Karpas-422 (cell line): ENCODE measurements around the gene ITGA4. TPM values are rescaled to one million over a fixed set of nuclear protein-coding genes. Genes with fewer than 3 reads are reported as not detected.

Source experiments
- DNase-seq: peaks from one replicate; pipeline ENCODE4 v3.0.0-alpha.2; 2015
- H2AFZ ChIP-seq: fragments of 200-600 bp; sonication (generic); 2 replicates; pipeline ENCODE4 v1.6.1; 2014; ENCODE audit warnings: antibody characterized with exemption, low read length, mixed read lengths
- H3K27ac ChIP-seq: fragments of 200-600 bp; sonication (generic); 2 replicates; pipeline ENCODE4 v1.5.1; 2014; ENCODE audit warnings: mild to moderate bottlenecking, low read length, moderate library complexity
- H3K27me3 ChIP-seq: fragments of 200-600 bp; sonication (generic); 2 replicates; pipeline ENCODE4 v1.6.1; 2014; ENCODE audit warnings: low read length, mixed read lengths
- H3K36me3 ChIP-seq: fragments of 200-600 bp; sonication (generic); 2 replicates; pipeline ENCODE4 v1.6.1; 2014; ENCODE audit warnings: low read length, mixed read lengths; ENCODE audit not compliant: insufficient read depth
- H3K4me1 ChIP-seq: fragments of 200-600 bp; sonication (generic); 2 replicates; pipeline ENCODE4 v1.6.1; 2014; ENCODE audit warnings: mild to moderate bottlenecking, low read length, mixed read lengths
- H3K4me2 ChIP-seq: fragments of 200-600 bp; sonication (generic); 2 replicates; pipeline ENCODE4 v1.6.1; 2014; ENCODE audit warnings: low read length, low read depth, mild to moderate bottlenecking; ENCODE audit not compliant: poor library complexity, severe bottlenecking
- H3K4me3 ChIP-seq: fragments of 200-600 bp; sonication (generic); 2 replicates; pipeline ENCODE4 v1.5.1; 2014; ENCODE audit warnings: mild to moderate bottlenecking, antibody characterized with exemption, low read length, mixed read lengths
- H3K79me2 ChIP-seq: fragments of 200-600 bp; sonication (generic); 2 replicates; pipeline ENCODE4 v1.6.1; 2014; ENCODE audit warnings: mild to moderate bottlenecking, low read length, mixed read lengths
- H3K9ac ChIP-seq: fragments of 200-600 bp; sonication (generic); 2 replicates; pipeline ENCODE4 v1.6.0; 2014; ENCODE audit warnings: low read length
- H3K9me2 ChIP-seq: fragments of 200-600 bp; sonication (generic), shearing (Covaris generic); replicated peaks from 2 replicates; pipeline ENCODE4 v1.6.0; 2014; ENCODE audit warnings: mild to moderate bottlenecking, low read length, moderate library complexity; ENCODE audit not compliant: insufficient read depth
- H3K9me3 ChIP-seq: fragments of 300-700, 200-600 bp; sonication (generic); 2 replicates; pipeline ENCODE4 v1.6.1; 2014; ENCODE audit warnings: low read length, mixed read lengths
- H4K20me1 ChIP-seq: fragments of 200-600 bp; sonication (generic); 2 replicates; pipeline ENCODE4 v1.6.1; 2014; ENCODE audit warnings: mild to moderate bottlenecking, antibody characterized with exemption, low read length, low read depth; ENCODE audit not compliant: insufficient read depth
- total RNA-seq: library from RNA; depleted of rRNA; stranded (reverse); fragments of >200 nt; shearing (Covaris generic); gene quantifications from 2 replicates; pipeline ENCODE4 v1.2.3, GENCODE V29; 2014; ENCODE audit warnings: low replicate concordance

Gene ITGA4
- total RNA-seq, 1 experiment from 2014 or later: 244 TPM

DNA sequence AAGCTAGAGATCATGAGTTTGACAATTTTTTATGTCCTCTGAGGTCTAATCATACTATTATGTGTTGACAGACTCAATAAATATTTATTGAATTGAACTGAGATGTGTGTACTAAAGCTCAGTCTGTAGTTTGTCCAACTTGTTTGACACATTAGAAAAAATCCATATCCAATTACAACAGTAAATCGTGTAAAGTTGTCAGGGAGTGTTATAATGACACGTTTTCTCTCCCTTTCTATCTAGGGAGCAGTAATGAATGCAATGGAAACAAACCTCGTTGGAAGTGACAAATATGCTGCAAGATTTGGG, 28.4 kb downstream of the ITGA4 start:
- H4K20me1 ChIP-seq: no peaks in the 10 kb centered on the region
- no peak overlapping the region for H3K4me2 ChIP-seq
- H3K79me2 ChIP-seq: peaks cover 66% of the 10 kb centered on the region
- peaks cover 91% of the 10 kb centered on the region for H3K36me3 ChIP-seq
- H3K4me1 ChIP-seq: peaks cover 32% of the 10 kb centered on the region
- H3K9me3 ChIP-seq: no peaks in the 10 kb centered on the region
- H3K9me2 ChIP-seq: no peaks in the 10 kb centered on the region
- no peak overlapping the region for H3K4me3 ChIP-seq
- no peak overlapping the region for H3K9ac ChIP-seq
- H2AFZ ChIP-seq: no peak overlapping the region
- DNase-seq: no peak
- no peaks in the 10 kb centered on the region for H3K27me3 ChIP-seq
- H3K27ac ChIP-seq: no peak overlapping the region

DNA sequence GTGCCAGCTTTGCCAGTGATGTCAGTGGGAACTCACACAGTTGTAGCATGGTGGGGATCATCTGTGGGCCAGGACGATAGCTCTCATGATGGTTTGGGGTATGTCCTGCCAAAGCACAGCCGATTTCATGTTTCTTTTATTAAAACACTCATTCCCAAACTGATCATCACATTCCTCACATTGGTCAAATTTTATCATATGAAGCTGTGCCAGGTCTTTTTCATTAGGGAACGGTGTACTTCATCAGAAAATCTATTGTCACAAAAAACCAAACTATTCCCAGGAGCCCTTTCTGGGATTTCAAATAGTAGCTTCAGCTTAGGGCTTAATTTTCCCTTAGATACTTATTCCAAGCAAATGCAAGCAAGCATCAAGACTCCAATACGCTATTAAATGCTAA, 42.0 kb downstream of the ITGA4 start:
- no peak overlapping the region for H3K27ac ChIP-seq
- H3K4me1 ChIP-seq: no peaks in the 10 kb centered on the region
- no peaks in the 10 kb centered on the region for H3K27me3 ChIP-seq
- no peaks in the 10 kb centered on the region for H4K20me1 ChIP-seq
- H3K36me3 ChIP-seq: peaks cover 97% of the 10 kb centered on the region
- H3K9me3 ChIP-seq: no peaks in the 10 kb centered on the region
- H3K9me2 ChIP-seq: no peaks in the 10 kb centered on the region
- no peak overlapping the region for H3K4me3 ChIP-seq
- no peak overlapping the region for H2AFZ ChIP-seq
- no peak overlapping the region for H3K9ac ChIP-seq
- no peak for DNase-seq
- H3K4me2 ChIP-seq: no peak overlapping the region
- peaks cover 78% of the 10 kb centered on the region for H3K79me2 ChIP-seq

DNA sequence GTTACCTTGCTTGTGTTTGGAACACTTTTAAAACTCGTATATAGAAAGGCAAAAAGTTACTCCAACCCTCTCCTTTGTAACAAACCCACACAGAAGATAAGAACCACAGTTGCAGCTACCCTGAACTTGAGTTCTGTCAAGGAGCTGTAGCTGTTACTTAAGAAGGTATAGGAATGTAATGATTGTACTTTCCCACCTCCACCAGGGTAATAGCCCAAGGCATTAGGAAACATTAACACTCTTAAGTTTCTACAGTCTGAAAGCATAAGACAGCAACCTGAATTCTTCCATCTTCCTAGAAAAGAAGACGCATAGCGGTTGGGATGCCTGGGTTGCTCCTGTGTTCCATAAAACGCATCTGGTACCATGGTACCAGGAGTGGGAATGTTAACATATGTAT, 43.0 kb downstream of the ITGA4 start:
- H2AFZ ChIP-seq: no peak overlapping the region
- H3K4me2 ChIP-seq: no peak overlapping the region
- H4K20me1 ChIP-seq: no peaks in the 10 kb centered on the region
- H3K27me3 ChIP-seq: no peaks in the 10 kb centered on the region
- H3K9ac ChIP-seq: no peak overlapping the region
- no peak overlapping the region for H3K27ac ChIP-seq
- H3K4me3 ChIP-seq: no peak overlapping the region
- H3K4me1 ChIP-seq: no peaks in the 10 kb centered on the region
- H3K9me2 ChIP-seq: no peaks in the 10 kb centered on the region
- H3K36me3 ChIP-seq: peaks cover 97% of the 10 kb centered on the region
- DNase-seq: no peak
- no peaks in the 10 kb centered on the region for H3K9me3 ChIP-seq
- H3K79me2 ChIP-seq: peaks cover 82% of the 10 kb centered on the region

DNA sequence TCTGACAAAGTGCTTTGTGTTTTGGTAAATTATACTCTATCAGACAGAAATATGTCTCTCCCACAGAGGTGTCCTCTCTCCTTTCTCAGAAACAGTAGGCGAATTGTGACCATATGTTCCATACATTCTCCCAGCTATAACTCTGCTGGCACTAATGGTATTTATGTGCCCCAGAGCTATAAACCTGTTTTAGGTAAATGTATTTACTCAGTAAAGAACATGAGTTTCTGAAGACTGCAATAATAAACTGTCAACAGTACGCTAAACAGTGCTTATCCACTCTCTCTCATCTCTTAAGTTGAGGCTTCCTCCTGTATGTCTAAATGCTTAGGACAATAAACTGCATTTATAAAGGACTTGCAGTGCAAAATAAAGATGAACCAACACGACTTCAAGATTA, 58.5 kb downstream of the ITGA4 start:
- no peaks in the 10 kb centered on the region for H3K4me1 ChIP-seq
- no peak overlapping the region for H3K4me2 ChIP-seq
- no peaks in the 10 kb centered on the region for H4K20me1 ChIP-seq
- no peak overlapping the region for H2AFZ ChIP-seq
- no peak overlapping the region for H3K4me3 ChIP-seq
- no peaks in the 10 kb centered on the region for H3K9me3 ChIP-seq
- peaks cover 97% of the 10 kb centered on the region for H3K36me3 ChIP-seq
- H3K27me3 ChIP-seq: no peaks in the 10 kb centered on the region
- H3K9ac ChIP-seq: no peak overlapping the region
- DNase-seq: no peak
- no peaks in the 10 kb centered on the region for H3K9me2 ChIP-seq
- no peak overlapping the region for H3K27ac ChIP-seq
- H3K79me2 ChIP-seq: peaks cover 12% of the 10 kb centered on the region

DNA sequence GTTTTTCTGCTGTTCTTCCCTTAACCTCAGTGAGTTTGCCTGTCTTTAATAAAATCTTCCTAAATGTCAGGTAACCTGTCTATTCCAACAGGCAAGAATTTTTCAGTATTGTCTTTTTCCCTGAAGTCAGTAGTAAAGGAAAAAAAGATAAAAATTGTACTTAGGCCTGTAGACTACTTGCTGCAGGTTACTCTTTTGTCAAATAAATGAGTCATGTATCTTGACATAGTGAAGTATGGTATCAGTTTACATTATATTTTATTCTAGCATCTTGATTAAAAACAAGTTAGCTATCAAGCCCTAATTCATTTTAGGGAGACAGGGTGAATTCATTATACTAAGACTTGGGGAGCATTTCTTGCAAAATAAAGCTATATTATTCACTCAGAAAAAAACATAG, 59.8 kb downstream of the ITGA4 start:
- no peaks in the 10 kb centered on the region for H4K20me1 ChIP-seq
- no peak for DNase-seq
- no peaks in the 10 kb centered on the region for H3K4me1 ChIP-seq
- no peak overlapping the region for H3K9ac ChIP-seq
- H2AFZ ChIP-seq: no peak overlapping the region
- no peak overlapping the region for H3K4me2 ChIP-seq
- no peak overlapping the region for H3K4me3 ChIP-seq
- no peaks in the 10 kb centered on the region for H3K9me3 ChIP-seq
- no peak overlapping the region for H3K27ac ChIP-seq
- H3K79me2 ChIP-seq: peaks cover 9% of the 10 kb centered on the region
- H3K36me3 ChIP-seq: peaks cover 97% of the 10 kb centered on the region
- no peaks in the 10 kb centered on the region for H3K27me3 ChIP-seq
- no peaks in the 10 kb centered on the region for H3K9me2 ChIP-seq

DNA sequence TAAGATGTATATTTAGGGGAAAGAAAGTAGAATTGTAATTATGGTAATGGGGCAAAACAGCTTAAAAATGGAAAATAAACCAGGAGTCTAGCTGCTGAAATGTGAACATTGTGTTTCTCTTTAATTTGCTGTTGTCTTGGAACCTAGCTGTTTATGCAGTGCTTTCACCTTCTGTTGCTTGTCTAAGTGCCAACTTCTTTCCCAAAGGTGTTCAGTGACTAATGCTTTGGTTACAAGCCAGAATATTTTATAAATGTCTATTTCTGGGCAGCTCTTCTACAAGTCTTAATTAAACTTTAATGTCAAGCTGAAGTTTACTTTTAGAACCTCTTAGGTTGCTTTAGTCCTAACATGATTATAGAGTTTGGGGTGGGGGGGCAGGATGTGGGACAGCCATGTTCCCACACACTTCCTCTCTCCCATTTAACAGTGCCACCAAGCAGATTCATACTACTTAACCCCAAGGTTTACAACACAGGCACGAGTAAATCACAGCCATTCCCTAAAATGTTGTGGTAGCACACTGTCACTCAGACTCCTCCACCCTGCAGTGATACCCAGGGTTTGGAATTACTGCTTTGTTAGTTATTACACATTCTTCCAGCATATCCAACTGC, 60.6 kb downstream of the ITGA4 start:
- Histone ChIP-seq H2AFZ (no peak overlapping the region), H3K4me1 (no peaks in the 10 kb centered on the region), H3K4me3 (no peak overlapping the region), H3K9ac (no peak overlapping the region), H3K4me2 (no peak overlapping the region), H3K27ac (no peak overlapping the region), H3K79me2 (peaks cover 11% of the 10 kb centered on the region), H3K9me2 (no peaks in the 10 kb centered on the region), H3K36me3 (peaks cover 97% of the 10 kb centered on the region), H3K27me3 (no peaks in the 10 kb centered on the region), H3K9me3 (no peaks in the 10 kb centered on the region), H4K20me1 (no peaks in the 10 kb centered on the region)
- no peak for DNase-seq

DNA sequence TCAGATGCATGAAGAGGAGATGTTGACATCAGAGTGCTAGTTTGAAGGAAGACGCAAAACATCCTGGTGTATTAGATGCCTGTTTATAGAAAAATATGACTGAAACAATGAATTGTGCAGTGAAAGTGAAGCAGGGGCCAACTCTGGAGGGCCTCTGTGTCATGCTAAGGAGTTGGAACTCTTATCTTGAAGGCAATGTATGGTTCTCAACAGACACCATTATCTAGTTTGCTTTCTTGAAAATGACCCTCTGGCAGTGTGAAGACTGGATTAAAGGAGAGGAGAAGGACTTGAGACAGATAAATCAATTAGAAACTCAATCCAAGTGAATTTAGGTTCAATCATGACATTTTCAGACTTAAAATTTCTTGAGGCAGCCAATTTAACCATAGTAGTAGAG, 63.1 kb downstream of the ITGA4 start:
- no peak overlapping the region for H3K4me2 ChIP-seq
- H3K27me3 ChIP-seq: no peaks in the 10 kb centered on the region
- no peaks in the 10 kb centered on the region for H3K9me2 ChIP-seq
- no peak overlapping the region for H2AFZ ChIP-seq
- no peaks in the 10 kb centered on the region for H4K20me1 ChIP-seq
- H3K36me3 ChIP-seq: peaks cover 95% of the 10 kb centered on the region
- H3K79me2 ChIP-seq: peaks cover 7% of the 10 kb centered on the region; the same call in 1 of the 2 replicates
- no peaks in the 10 kb centered on the region for H3K9me3 ChIP-seq
- no peaks in the 10 kb centered on the region for H3K4me1 ChIP-seq
- H3K4me3 ChIP-seq: no peak overlapping the region
- H3K27ac ChIP-seq: no peak overlapping the region
- no peak overlapping the region for H3K9ac ChIP-seq
- DNase-seq: no peak

DNA sequence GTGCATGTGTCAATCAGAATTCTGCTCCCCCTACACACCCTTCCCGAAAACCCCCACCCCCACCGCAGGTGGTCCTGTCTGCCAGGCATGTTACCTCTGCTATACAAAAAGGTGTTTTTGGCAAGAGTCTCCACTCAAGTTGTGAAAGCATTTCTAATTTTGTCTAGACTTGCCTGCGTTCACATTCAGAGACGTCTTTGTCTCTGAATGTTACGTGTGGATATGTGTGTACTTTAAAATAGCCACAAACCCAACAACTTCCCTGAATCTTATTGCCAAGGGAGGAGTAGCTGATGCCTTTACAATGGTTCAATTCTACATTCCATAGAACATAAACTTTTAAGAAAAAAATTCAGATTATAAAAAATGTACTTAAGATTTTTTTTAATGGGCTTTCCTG, 66.6 kb downstream of the ITGA4 start:
- H3K27ac ChIP-seq: no peak overlapping the region
- H2AFZ ChIP-seq: no peak overlapping the region
- H3K9ac ChIP-seq: no peak overlapping the region
- no peaks in the 10 kb centered on the region for H3K27me3 ChIP-seq
- peaks cover 3% of the 10 kb centered on the region; the same call in 1 of the 2 replicates for H3K79me2 ChIP-seq
- no peaks in the 10 kb centered on the region for H4K20me1 ChIP-seq
- no peak overlapping the region for H3K4me3 ChIP-seq
- H3K4me2 ChIP-seq: no peak overlapping the region
- no peak for DNase-seq
- no peaks in the 10 kb centered on the region for H3K9me2 ChIP-seq
- no peaks in the 10 kb centered on the region for H3K4me1 ChIP-seq
- no peaks in the 10 kb centered on the region for H3K9me3 ChIP-seq
- H3K36me3 ChIP-seq: peaks cover 91% of the 10 kb centered on the region

DNA sequence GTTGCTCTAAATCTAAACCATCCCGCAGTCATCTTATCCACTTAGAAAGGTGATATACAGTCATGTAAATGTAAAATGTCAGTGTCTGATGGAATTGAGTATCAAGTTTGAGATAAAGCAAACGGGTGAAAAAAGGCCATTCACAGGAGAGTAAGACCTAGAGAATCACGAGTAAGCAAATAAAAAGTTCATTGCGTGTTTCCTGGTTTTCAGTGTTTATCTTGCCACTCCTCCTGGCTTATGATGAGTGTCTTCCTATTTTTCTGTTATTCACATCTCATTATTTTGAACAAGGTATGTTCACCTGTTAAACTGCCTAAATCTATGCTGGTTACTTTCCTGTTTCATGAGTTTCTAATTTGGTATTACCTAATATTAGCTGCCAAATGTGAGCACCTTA, 68.8 kb downstream of the ITGA4 start:
- Histone ChIP-seq H3K4me3 (no peak overlapping the region), H3K27ac (no peak overlapping the region), H3K9ac (no peak overlapping the region), H2AFZ (no peak overlapping the region), H3K4me2 (no peak overlapping the region), H3K9me3 (no peaks in the 10 kb centered on the region), H3K4me1 (no peaks in the 10 kb centered on the region), H3K27me3 (no peaks in the 10 kb centered on the region), H3K79me2 (peaks cover 3% of the 10 kb centered on the region; the same call in 1 of the 2 replicates), H3K9me2 (no peaks in the 10 kb centered on the region), H3K36me3 (peaks cover 88% of the 10 kb centered on the region), H4K20me1 (no peaks in the 10 kb centered on the region)
- no peak for DNase-seq
